ENCODE results near the gene CMTM4.

- no peak for TF ChIP-seq POLR2A (IDR thresholded peaks at IDR 0.05; ENCODE audit: low read depth, low read length)
- TF ChIP-seq, protein P1, sequence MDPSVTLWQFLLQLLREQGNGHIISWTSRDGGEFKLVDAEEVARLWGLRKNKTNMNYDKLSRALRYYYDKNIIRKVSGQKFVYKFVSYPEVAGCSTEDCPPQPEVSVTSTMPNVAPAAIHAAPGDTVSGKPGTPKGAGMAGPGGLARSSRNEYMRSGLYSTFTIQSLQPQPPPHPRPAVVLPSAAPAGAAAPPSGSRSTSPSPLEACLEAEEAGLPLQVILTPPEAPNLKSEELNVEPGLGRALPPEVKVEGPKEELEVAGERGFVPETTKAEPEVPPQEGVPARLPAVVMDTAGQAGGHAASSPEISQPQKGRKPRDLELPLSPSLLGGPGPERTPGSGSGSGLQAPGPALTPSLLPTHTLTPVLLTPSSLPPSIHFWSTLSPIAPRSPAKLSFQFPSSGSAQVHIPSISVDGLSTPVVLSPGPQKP (IDR thresholded peaks at IDR 0.05; ENCODE audit: borderline replicate concordance, low read depth, low read length): no peak
Measured at GRCh38 chr16:66740533-66740932, 44.0 kb upstream of the CMTM4 start.

Data from IMR-90 (cell line).